ENCODE measurements around the gene PDS5B.
A peak's percentile ranks its signal among the peaks of the same experiment; 100 is the strongest.
"Not testable (repeated sequence)": the region's sequence is repeated elsewhere in the genome, so short reads cannot be mapped to it uniquely, and the experiment has no call there.

The PDS5B gene

DNA sequence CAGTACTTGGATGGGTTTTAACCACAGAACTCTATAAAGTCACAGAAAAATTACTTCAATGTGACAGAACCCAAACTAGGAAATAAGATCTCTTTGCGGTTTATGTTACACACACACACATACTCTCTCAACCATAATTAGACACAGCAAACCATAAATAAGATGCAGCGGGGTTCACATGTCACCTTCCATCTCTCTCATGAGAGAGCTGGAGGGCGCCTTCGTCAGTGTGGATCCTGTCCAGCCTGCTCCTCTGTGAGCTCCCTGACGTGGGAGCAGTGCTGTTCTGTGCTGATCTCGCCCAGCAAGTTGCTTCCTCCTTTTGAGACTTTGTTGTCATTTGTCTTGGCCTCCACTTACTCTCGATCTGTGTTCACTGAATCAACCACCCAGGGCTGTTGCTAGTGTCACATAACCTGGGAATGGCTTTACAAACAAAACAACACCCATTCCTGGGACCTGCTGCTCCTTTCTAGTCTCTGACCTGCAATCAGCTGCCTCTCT lies 225.1 kb downstream of the PDS5B start:
- DNase-seq, result no peak

DNA sequence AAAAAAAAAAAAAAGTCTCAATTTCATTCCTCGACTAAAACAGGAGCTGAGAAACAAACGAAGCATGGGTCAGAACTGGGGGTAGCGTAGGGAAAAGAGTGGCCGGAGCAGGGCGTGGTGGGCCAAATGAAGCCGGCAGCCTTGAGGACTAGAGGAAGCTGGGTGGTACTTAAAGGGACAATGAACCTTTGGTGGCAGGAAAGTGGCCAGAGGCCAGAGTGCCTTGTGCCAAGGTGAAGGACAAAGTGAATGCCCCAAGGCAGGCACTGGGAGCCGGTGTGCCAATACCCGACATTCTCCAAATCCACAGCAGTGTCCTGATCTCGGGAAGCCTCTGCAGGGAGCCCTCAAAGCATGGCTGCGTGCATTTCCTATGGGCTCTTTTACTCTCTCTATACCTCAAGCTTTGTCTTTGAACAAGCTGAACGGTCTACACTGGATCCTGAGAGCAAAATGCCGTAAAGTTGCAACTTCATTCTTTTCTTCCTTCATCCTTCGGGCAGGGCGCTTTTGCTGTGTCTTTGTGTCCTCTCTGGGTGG lies 235.0 kb downstream of the PDS5B start:
- DNase-seq, result no peak

DNA sequence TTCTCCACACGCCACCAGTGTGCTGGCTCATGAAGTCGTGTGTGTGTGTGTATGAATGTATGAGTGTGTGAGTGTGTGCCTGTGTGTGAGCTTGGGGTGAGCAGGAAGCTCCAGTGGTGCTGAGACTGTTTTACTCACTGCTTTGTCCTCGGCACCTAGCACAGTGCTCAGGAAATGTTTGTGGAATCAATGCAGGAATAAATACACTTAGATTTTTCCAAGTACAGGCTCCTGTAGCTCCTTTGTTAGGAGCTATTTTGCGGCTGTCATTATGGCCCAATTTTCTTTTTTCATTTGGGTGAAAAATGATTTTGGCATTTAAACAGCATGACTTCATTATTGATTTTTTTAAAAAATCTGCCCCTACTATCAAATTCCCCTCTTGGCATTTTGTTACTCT lies 236.5 kb downstream of the PDS5B start:
- peak; percentile 41 for DNase-seq

DNA sequence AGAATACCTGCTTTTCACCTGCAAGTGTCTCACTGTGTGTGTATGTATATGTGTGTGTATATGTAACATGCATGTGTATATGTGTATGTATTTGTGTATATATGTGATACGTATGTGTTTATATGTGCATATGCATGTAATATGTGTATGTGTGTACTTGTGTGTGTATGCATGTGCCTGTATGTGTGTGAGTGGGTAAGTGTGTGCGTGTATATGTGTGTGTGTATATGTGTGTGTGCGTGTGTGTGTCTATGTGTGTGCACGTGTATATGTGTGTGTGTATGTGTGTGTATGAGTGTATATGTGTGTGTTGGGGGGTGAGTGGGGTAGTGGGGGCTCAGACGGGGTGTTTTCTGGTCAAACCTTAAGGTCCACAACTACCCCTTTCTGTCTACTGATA lies 237.3 kb downstream of the PDS5B start:
- no peak for DNase-seq

DNA sequence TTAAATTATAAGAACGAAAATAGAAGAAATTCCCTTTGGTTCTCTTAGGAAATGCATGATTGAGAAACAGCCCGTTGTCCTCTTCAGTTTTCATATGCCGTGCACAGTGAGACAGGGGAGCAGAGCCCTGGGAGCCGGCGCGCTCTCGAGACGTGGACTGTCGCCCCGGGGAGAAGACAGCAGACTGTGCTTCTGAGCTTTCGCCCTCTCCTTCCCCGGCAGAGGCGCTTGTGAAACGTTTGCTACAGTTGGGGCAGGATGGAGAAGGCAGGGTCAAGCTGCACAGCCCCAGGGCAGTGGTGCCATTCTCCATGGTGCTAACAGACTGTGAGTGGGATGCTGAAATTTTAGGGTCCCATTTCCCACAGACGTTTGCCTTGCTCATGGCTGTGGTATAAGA lies 237.8 kb downstream of the PDS5B start:
- no peak for DNase-seq

DNA sequence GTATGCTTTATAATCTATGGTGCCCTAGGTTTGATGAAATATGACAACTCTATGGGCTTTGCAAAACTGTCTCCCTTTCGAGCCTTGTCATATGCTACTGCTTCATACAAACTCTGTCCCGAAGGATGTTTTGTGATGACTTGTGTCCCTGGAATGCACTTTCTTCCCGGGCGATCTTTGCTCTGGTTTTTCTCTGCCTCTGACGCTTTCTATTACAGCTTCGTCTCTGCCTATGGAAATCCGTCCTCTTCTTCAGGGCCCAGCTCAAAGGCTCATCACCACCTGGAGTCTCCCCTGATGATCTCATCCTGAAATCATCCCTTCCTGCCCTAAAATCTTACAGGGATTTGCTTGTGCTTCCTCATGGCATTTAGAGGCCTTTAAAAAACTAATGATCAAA lies 238.4 kb downstream of the PDS5B start:
- no peak for DNase-seq

DNA sequence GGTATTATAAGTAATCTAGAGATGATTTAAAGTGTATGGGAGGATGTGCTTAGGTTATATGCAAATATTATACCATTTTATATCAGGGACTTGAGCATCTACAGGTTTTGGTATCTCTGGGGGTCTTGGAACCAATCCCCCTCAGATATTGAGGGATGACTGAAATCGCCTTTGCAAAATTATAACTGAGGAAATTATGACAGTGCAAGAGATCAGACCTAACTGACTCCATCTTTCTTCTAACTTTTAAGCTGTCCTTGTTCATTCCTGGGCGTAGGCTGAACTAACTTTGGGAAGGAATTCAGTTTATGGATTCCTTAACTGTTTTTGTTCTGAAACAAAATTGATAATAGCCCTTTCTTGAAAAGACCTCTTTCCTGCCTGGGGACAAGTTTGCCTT lies 239.2 kb downstream of the PDS5B start:
- DNase-seq, result no peak

DNA sequence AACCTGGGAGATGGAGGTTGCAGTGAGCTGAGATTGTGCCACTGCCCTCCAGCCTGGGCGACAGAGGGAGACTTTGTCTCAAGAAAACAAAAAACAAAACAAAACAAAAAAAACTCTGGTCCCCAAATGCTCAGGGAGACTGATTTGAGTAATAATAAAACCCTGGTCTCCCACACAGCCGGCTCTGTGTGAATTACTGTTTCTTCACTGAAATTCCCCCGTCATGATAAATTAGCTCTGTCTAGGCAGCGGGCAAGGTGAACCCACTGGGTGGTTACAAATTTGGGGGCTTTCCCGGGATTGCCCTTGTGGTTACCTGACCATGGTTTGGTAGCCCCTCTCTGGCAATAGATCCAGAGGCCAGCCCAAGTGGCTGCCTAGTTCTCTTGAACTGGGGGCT lies 240.1 kb downstream of the PDS5B start:
- not testable (repeated sequence) for DNase-seq
